Activated gamma-delta T cell treated with Interleukin-2 at 50 U/mL for 16 hours (primary cell): ENCODE measurements around the gene ARID3B.
"Not testable (repeated sequence)": the region's sequence is repeated elsewhere in the genome, so short reads cannot be mapped to it uniquely, and the experiment has no call there.

Source experiments
- DNase-seq: peaks from one replicate; pipeline ENCODE4 v3.0.0-alpha.2; 2020

The ARID3B gene

DNA sequence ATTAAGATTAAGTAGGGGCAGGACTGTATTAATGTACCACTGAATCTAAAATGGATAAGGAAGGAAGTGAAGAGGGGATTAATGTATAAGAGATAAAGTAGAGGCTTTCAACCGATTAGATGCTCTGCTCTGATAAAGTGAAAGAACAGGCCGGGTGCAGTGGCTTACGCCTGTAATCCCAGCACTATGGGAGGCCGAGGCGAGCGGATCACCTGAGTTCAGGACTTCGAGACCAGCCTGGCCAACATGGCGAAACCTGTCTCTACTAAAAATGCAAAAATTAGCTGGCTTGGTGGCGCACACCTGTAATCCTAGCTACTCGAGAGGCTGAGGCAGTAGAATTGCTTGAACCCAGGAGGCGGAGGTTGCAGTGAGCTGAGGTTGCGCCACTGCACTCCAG, 1.5 kb upstream of the ARID3B start:
- not testable (repeated sequence) for DNase-seq

DNA sequence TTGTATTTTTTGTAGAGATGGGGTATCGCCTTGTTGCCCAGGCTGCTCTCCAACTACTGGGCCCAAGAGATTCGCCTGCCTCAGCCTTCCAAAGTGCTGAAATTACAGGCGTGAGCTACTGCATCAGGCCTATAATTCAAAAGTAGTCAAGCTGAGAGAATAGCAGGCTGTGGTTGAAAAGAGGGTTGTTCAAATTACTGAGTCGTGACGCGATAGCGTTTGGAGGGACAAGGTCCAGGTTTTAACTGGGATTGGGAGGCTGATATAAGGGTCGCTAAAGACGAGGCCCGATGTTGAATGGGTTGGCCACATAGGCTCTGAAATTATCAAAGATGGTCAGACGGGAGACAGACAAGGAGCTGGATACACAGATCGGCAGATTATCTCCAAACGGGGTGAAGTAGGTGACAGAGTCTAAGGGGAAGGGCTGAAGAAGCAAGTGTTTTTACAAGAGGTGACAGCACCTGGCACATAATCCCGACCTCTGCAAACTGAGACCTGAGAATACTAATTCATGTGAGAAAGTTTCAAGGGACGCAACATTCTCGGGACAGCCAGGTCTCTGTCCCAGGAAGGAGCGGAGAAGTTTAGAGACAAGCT, 759 bp upstream of the ARID3B start:
- DNase-seq, result no peak

DNA sequence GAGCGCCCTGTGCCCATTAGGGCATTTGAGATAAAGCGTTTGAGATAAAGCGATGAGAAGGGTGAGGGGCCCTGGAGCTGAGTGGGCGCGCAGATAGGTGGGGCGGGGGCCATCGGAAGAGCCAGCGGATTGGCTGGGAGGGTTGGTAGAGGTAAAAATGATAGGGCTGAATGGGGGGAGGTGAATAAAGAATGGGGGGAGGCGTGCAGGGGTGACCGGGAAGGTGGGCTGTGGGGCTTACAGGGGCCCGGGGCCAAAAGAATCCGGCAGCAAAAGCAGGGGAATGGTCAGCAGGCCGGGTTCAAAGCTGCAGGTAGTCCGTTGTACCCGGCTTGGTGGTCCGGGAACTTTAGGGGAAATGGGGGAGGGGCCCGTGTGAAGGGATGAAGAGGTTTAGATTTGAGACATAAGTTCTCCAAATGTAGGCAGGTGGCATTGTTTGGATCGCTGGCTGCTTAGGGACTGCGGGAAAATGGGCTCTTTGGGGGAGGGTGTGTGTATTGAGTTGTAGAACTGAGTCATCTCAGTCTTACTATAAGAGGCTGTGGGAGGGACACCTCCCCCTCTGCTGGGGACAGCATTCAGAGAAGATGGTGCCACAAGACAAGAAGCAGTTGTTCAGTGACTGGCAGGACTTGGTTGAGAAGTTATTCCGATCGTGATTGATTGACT, 610 bp downstream of the ARID3B start:
- peak; percentile 61 for DNase-seq

DNA sequence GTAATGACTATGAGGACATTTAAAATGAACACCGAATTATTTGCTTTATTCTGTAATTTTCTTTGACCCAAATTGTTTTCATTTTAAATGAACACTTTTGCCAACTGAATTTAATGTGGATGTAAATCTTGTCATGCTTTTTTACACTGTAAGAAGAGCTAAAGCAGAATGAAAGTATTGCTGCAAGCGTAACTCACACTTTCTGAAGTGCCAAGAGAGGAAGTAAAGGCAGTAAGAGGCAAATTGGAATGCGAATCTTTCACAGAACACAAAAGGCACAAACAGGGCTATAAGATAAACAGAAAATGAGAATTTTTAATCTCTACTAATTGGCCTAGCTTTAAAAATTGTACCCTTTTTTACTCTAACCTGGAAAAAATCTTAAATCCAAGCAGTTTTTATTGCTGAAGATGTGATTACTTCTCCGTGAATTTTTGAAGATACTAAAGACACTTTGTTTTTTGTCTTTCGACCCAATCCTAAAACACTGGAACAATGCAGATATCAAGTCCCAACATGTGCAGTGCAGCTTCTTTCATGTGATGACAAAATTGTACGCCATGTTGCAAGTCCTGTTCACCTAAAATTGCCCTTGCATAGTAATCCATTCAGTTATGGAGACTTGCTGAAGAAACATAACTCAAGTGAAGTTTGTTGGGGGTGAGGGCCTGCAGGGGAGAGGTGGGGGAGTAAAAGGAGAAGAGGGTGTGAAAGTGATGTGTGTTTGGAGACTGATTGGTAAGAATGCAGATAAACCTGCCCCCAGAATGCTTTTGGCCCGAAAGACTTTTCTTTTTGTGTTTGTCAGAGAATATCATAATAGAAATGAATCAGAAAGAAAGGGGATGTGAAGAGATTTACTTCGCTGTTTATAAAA, 1.4 kb downstream of the ARID3B start:
- DNase-seq, result no peak

DNA sequence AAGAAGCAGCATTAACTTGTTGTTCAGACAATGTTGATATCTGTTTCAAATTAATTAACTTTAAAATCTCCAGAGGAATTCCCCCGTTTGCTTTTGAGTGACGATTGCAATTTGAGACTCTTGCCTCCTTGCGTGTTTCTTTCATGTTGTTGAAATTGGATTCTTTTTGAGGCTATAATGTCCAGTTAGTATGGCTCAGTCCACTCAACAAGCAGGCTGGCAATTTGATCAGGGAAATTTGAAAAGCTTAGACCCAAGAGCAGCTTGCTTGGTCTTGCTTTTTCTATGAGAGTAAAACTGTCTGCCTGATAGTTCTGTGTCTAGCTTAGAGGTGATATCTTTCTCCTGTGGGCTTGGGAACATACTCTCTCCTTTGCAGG, 2.0 kb downstream of the ARID3B start:
- no peak for DNase-seq

DNA sequence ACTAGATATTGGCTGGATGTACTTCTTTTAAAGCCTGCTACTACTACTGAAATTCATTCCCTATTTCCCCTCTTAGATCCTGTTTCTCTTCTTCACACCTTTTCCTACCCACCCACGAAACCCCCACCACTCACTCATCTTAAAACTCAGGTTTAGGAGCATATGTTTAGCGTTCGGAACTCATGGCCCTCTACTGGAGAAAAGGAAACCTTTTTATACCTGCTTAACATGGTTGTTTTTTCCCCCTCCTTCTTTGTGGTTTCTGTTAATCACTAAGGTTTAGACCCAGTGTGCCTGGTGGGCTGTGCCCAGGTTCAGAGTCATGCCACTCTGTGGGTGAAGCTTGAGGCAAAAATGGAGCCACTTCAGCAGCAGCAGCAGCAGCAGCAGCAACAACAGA, 2.6 kb downstream of the ARID3B start:
- DNase-seq, result peak; percentile 14

DNA sequence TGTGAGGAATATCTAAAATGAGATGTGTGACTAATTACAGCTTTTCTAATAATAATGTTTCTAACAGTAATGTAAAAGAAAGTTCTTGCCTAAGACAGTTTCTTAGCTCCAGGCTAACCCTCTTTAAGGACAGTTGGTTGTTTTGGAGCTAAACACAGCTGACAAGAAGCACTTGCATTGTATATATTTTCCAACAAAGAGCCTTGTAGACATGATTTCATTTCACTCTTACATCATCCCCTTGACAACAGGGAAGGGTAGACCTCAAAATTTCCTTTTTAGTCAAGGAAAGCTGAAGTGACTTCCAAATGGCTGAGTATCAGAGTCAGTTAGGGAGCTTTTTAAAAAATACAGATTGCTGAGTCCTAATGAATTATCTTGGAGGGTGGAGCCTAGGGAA, 4.1 kb downstream of the ARID3B start:
- DNase-seq, result no peak

DNA sequence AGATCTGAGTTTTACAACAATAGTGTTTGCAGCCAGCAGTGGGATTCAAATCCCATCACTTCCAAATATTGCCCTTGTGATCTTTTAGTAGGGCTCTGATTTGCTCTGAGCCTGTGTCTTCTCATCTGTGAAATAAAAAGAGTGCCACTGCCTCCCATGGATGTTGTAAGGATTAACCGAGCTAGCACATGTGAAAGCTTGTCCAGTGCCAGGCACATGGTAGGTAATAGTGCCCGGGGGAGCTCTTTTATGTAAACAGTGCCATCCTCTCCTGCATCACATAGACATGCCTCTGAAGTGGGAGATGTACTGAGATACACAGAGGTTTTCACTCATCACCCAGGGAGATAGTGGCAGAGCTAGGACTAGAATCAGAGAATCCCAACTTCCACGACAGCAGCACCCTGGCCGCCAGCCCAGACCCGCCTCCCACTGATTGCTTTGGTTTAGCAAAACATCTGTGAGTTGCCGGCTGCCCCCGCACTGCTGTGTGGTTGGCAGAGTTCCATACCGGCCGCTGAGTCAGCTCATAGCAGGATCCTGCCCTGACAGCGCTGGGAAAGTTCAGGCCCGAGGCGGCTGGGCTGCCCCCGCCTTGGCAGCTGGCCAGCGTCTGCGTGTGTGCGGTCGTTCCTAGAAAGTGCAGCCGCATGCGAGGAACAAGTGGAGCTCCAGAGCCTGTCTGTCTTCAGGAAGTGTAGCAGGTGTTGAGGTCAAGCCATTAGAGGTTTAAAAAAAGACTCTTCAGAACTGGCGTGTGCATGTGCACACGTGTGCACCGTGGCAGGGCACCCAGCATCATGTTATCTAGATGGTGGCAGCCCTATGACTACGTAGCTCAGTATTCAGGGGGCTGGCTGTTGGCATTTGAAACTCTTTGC, 5.0 kb downstream of the ARID3B start:
- peak; percentile 81 for DNase-seq

DNA sequence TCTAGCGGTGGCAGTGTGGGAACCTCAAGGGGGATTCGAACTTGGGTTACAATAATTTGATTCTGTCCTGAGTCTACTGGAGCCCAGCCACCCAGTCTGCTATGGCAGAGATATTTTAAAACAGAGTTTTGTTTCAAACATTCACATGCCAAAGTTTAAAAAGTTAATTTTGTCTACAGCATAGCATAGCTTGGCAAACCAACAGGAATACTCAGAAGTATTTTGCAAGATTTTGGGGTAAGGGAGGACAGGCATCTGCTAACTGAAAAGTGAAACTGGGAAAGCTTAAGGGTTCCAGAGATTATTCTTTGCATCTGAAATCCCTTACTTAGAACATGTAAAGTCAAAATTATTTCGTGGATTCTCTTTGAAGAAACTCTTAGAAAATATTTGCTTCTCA, 6.6 kb downstream of the ARID3B start:
- no peak for DNase-seq

DNA sequence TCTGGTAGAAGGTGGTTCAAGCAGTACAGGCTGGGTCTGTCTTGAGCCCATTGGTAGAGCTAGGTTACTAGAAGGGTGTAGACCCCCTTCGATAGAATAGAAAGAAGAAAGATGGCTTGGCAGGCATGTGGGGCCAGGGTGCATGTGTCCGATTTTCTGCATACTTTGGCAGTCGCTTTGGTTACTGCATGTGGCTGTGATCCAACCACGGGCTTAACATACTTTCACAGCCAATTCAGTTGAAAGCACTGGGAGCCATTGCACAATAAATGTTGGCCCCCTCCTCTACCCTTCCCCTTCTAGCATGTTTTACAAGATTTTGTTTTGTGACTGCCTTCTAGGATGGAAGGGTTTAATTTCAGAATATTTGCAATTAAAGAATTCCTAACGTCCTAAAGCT, 7.2 kb downstream of the ARID3B start:
- DNase-seq, result no peak

DNA sequence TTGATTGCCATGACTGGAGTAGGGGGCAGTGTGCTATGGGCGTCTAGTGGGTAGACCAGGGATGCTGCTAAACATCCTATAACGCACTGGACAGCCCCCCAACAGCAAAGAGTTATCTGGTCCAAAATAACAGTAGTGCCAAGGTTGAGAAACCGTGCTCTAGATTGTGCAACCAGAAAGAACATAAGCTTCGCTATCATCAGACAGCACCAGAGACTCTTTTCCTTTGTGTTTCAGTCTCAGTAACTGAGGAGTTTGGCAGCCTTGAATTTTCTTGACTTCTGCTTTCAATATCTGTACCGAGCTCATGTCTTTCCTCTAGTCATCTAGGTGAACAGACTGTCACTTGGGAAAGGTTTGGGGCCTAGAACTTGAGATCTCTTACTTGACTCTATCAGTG, 8.8 kb downstream of the ARID3B start:
- no peak for DNase-seq

DNA sequence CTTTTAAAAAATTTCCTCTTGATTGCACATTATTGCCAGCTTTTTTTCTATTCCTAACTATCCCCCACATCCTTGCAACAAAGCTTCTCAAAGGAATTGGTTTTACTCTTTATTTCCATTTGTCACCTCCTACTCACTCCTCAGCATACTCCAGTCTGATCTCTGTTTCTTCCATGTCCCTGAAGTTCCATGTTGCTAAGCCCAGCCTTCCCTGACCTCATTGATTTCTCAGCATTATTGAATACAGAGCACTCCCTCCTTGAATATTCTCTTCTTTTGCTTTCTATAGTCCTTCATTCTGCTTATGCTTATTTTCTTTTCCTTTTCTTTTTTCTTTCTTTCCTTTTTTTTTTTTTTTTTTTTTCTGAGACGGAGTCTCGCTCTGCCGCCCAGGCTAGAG, 10.7 kb downstream of the ARID3B start:
- no peak for DNase-seq

DNA sequence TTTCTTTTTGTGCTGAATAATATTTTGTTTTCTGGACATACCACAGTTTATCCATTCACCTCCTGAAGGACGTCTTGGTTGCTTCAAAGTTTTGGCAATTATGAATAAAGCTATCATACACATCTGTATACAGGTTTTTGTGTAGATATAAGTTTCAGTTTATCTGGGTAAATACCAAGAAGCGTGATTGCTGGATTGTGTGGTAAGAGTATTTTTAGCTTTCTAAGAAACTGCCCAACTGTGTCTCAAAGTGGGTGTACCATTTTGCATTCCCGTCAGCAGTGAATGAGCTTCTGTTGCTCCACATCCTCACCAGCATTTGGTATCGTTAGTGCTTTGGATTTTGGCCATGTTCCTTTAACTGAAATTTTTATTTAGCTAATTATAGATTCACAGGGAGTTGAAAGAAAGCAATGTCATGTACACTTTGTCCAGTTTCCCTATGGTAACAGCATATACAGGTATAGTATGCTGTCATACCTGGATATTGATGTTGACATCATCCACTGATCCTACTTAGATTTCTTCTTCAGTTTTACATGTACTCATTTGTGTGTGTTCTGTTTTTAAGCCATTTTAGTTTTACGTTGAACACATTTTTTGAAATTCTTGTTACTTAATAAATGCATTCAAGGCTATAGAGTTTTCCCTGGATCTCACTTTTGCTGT, 11.9 kb downstream of the ARID3B start:
- no peak for DNase-seq

DNA sequence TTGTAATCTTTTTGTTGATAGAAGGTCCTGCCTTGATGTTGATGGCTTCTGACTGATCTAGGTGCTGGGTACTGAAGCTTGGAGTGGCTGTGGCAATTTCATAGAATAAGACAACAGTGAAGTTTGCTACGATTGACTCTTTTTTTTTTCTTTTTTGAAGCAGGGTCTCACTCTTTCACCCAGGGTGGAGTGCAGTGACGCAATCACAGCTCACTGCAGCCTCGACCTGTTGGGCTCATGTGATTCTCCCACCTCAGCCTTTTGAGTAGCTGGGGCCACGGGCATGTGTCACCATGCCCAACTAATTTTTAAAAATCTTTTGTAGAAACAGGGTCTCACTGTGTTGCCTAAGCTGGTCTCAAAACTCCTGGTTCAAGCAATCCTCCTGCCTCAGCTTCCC, 14.2 kb downstream of the ARID3B start:
- no peak for DNase-seq

DNA sequence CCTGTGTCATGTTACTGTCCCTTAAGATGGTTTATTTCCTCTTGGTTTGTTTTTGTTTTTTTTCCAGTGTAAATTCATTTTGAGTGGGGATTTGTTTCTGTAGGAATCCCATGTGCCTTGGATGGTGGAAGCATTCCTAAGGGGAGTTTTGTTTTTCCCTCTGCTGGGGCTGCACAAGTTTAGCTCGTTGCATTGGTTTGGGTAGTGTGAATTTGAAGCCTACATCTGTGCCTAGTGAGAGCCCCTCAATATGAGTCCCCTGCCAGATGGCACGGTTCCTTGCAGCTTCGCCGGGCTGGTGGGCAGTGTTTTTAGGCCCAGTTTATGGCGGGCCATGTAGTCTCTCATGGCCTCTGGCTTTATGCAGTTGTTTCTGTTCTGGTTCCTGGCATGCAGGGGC, 17.7 kb downstream of the ARID3B start:
- DNase-seq, result no peak

DNA sequence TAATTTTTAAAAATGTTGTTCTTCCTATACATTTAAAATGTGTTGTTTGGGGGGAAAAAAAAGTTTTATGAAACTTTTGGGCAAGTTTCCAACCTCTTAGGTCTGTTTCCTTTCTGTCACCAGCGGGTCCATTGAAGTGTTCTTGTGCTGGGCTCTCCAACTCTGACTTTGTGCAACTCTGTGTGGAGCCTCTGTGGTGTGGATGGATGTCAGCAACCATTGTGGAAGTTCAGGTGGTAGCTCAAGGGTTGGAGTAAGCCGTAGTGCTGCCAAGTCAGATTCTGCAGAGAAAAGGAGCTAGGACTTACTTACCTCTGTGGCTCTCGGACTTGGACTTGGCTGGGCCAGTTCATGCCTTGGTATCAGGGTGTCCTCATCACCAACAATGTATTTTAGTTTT, 22.4 kb downstream of the ARID3B start:
- no peak for DNase-seq

DNA sequence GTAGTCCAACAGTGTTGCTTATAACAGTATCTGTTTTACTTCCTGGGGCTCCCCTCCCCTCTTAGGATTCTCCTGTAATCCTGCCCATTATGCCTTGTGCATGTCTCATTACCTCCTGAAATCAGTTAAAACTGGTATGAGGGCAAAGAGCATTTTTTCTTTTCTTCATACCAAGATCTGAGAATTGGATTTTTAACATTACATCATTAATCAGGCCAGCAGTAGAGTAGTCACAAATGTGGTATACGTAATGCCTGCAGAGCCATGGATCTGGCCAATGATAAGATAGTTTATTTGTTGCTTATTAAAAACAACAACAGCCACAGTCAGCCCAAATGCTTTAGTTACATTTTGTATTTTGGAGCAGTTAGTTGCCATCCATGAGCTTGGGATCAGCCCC, 23.2 kb downstream of the ARID3B start:
- no peak for DNase-seq

DNA sequence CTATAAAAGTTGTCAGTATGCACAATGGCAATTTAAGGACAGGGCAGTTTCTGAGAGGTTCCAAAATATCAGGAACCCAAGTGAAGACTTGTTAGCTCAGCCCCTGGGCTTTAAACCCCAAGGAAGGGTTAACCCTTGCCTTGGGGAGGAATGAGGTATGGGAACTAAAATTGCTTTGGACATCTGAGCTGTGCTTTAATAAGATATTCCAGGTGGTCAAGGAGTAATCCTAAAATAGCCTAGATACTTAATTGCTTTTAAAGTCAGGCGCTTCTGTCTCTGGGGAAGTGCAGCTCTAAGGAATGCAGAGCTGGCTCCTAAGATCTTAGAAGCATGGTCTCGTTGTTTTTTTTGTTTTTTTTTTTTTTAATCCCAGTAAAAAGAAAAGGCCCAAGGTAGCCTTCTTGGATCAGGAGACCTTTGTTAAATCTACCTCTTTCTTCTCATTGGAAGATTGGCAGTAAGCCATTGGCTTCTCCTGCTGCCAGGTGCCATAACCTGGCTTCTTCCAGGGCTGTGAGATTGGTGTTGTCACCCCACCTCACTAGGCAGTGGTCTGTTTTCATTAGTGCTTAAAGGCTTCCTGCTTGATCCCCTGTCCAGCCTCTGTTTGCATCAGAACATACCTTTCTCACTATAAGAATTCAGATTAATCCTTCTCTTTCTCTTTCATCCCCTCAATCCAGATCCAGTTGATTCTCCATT, 24.5 kb downstream of the ARID3B start:
- DNase-seq, result no peak

DNA sequence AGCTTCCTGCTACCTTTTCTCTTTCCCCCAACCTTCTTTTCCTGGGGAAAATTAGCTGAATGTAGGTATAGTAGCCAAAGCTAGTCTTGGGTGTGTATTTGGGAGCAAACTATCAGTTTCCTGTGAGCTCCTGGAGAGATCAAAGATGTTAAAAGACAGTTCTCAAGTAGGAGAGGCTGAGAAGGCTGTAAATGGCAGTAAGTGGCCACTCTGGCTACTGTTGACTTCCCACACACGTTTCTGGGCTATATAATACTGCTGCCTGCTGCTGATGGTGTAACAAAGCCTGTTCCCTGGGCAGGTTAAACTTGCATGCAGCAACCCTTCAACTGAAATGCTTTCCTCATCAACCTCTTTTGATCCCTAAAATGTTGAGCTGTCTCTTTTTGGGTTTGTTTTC, 27.6 kb downstream of the ARID3B start:
- DNase-seq, result no peak

DNA sequence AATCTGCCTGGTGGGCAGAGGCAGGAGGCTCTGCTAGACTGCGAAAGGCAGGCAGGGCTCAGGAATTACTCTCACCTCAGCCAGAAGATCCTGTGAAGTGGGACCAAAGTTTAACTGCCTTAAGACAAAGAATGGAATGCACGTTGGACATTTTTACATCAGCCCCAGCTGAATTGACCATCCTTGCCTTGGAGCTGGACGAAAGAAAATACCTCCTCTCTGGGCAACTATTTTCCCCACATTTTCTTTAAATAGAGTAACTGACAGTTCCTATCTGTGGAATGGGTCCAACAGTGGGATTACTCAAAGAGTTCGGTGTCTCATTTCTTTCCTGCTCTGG, 28.7 kb downstream of the ARID3B start:
- no peak for DNase-seq

DNA sequence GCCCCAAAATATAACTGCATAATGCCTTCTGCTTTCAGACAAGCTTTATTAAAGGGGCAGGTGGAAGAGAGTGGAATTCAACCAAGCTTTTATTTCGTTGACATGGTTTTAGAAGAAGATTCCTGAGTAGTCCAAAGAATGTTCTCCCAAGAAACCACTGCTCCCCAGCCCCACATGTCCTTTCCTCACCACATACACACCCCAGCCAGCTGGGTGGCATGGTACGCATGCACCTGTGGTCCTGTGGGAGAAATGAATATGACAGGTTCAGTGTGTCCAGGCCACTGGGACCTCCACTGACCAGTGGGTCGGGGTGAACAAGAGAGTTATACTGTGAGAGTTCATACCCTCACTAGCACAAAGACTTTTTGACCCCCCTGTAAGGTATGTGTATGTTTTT, 30.2 kb downstream of the ARID3B start:
- DNase-seq, result no peak

DNA sequence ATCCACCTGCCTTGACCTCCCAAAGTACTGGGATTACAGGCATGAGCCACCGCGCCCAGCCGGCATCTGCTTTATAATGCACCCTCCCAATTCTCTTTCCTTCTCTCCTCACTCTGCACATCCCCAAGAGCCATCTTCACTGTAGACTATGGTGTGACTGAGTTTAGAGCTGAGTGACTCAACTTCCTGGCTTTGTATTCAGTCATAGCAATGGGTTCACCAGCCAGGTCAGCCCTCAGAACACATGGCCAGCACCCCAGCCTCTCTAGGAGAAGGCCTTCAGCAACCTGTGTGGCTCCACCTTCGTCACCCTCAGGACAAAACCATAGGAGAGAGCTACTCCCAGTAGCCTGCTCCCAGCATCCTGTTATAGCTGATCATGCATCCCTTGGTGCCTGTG, 33.0 kb downstream of the ARID3B start:
- DNase-seq, result no peak
